Measurements from ENCODE around the gene SOX6.

SOX6 gene

GRCh38 chr11:16111690-16112089 is 244.7 kb downstream of the SOX6 start:
- no peak for ATAC-seq (replicated peaks; ENCODE audit: extremely low read depth, poor library complexity, severe bottlenecking)
- Mint-ChIP-seq H3K27me3 (no peaks in the 10 kb centered on the region), H3K36me3 (ENCODE audit: insufficient read depth) (peaks cover 1% of the 10 kb centered on the region), H3K4me1 (no peaks in the 10 kb centered on the region), H3K4me3 (no peak overlapping the region), H3K27ac (ENCODE audit: low read depth) (no peak overlapping the region), H3K9me3 (peaks cover 5% of the 10 kb centered on the region)
- no peak for DNase-seq (ENCODE audit: low spot score in 2 of 2)

DNA sequence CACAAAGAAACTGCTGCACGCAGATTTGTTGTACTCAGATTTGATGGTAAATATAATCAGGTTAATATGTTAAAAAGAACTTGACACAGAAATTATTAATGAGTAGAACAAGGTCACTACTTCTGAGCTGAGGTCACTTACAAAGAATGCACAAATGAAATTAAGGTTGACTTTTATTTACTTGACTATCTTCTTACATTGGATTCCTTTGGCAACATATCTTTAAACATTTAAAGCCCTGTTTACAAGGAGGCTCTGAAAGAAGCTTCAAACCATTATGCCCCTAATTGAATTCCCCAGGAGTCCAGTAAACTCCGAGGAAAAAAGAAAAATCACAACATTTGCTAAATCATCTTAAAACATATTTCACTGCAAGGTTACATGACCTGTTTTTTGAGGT is 245.5 kb downstream of the SOX6 start:
- no peaks in the 10 kb centered on the region for H3K4me1 Mint-ChIP-seq
- no peaks in the 10 kb centered on the region for H3K27me3 Mint-ChIP-seq
- no peak for ATAC-seq (replicated peaks; ENCODE audit: extremely low read depth, poor library complexity, severe bottlenecking)
- no peak overlapping the region for H3K4me3 Mint-ChIP-seq
- H3K27ac Mint-ChIP-seq (ENCODE audit: low read depth) = no peak overlapping the region
- no peak for DNase-seq (ENCODE audit: low spot score in 2 of 2)
- H3K9me3 Mint-ChIP-seq = peaks cover 8% of the 10 kb centered on the region
- peaks cover 2% of the 10 kb centered on the region for H3K36me3 Mint-ChIP-seq (ENCODE audit: insufficient read depth)

DNA sequence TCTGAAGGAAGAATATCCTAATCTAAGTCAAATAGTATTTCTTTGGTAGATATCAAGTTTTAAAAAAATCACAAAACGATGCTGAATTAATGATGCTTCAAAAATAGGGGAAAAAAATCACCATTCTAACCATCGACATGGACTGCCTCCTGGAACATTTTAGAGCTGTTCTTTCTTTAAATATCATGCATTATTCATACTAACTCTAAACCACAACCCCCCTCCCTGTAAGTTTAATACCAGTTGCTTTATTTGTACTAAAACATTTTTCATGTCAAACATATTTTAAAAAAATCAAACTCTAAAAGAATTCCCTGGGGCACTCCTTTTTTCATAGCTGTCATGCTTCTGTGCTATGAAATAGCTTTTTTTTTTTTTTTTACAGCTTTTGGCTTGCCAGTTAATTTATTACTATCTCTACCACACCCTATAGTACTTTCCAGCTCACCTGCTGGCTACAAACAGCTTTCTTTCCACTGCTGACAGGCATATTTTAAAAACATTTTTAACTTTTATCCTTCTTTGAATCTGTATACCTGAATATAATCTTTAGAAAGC is 256.9 kb downstream of the SOX6 start:
- no peak overlapping the region for H3K4me3 Mint-ChIP-seq
- DNase-seq (ENCODE audit: low spot score in 2 of 2) (no peak), ATAC-seq (replicated peaks; ENCODE audit: extremely low read depth, poor library complexity, severe bottlenecking) (no peak)
- H3K4me1 Mint-ChIP-seq = no peaks in the 10 kb centered on the region
- H3K27ac Mint-ChIP-seq (ENCODE audit: low read depth) = no peak overlapping the region
- no peaks in the 10 kb centered on the region for H3K27me3 Mint-ChIP-seq
- H3K36me3 Mint-ChIP-seq (ENCODE audit: insufficient read depth) = no peaks in the 10 kb centered on the region
- peaks cover 18% of the 10 kb centered on the region for H3K9me3 Mint-ChIP-seq

DNA sequence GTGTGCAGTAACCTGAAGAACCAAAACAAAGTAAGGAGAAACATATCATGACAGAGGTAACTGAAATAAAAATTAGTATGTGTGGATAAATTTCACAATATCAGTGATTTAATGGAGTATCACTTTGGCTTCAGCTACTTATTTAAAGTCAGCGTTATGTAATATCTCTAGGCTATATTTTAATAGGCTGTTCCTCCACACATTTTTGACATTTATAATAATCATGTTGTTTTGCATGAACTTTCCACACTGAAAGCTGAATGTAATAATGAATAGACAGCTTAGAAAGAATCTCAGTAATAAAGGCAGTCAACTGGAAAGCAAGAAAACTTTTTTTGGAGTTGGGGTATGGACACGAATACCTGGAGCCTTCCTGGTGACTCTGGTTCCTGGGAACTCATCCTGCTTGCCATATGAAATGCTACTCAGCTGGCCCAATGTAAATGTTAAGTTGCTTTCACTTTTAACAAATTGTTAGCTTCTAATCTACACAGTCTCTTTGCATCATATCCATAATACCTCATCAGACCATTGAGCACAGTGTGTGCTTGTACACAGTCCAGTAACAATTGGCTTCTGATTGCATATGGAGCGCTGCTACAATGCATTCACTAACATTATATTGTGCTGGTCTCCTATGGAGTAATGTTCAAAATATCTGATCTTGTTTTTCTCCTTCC is 257.7 kb downstream of the SOX6 start:
- H3K27ac Mint-ChIP-seq (ENCODE audit: low read depth) = no peak overlapping the region
- no peaks in the 10 kb centered on the region for H3K4me1 Mint-ChIP-seq
- DNase-seq (ENCODE audit: low spot score in 2 of 2) (no peak), ATAC-seq (replicated peaks; ENCODE audit: extremely low read depth, poor library complexity, severe bottlenecking) (no peak)
- no peaks in the 10 kb centered on the region for H3K36me3 Mint-ChIP-seq (ENCODE audit: insufficient read depth)
- no peak overlapping the region for H3K4me3 Mint-ChIP-seq
- peaks cover 22% of the 10 kb centered on the region for H3K9me3 Mint-ChIP-seq
- H3K27me3 Mint-ChIP-seq = no peaks in the 10 kb centered on the region

GRCh38 chr11:16097543-16097942 is 258.8 kb downstream of the SOX6 start:
- Mint-ChIP-seq H3K36me3 (ENCODE audit: insufficient read depth) (no peaks in the 10 kb centered on the region), H3K9me3 (peaks cover 12% of the 10 kb centered on the region), H3K4me1 (no peaks in the 10 kb centered on the region), H3K27me3 (no peaks in the 10 kb centered on the region), H3K27ac (ENCODE audit: low read depth) (no peak overlapping the region), H3K4me3 (no peak overlapping the region)
- ATAC-seq (replicated peaks; ENCODE audit: extremely low read depth, poor library complexity, severe bottlenecking) = no peak
- DNase-seq (ENCODE audit: low spot score in 2 of 2) = no peak

DNA sequence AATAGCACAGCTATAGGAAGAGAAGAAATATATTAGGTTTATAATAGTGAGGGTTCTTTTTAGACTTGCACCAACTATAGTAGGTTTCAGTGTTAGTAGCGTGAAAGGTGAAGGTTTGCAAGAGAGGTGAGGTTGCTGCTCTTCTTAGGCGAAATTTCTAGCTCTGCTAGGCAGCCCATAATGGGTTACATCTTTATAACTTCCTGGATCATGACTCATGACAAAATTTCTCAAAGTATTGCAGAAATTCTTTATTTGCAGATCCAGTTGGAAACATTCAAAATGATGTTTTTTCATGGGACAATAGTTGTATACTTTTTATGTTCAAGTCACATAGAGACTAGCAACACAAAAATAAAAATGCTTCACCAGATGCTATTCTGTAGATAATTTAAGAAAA is 260.0 kb downstream of the SOX6 start:
- ATAC-seq (replicated peaks; ENCODE audit: extremely low read depth, poor library complexity, severe bottlenecking) = no peak
- Mint-ChIP-seq H3K9me3 (peaks cover 11% of the 10 kb centered on the region), H3K4me1 (no peaks in the 10 kb centered on the region), H3K4me3 (no peak overlapping the region), H3K27ac (ENCODE audit: low read depth) (no peak overlapping the region), H3K36me3 (ENCODE audit: insufficient read depth) (no peaks in the 10 kb centered on the region), H3K27me3 (no peaks in the 10 kb centered on the region)
- no peak for DNase-seq (ENCODE audit: low spot score in 2 of 2)

DNA sequence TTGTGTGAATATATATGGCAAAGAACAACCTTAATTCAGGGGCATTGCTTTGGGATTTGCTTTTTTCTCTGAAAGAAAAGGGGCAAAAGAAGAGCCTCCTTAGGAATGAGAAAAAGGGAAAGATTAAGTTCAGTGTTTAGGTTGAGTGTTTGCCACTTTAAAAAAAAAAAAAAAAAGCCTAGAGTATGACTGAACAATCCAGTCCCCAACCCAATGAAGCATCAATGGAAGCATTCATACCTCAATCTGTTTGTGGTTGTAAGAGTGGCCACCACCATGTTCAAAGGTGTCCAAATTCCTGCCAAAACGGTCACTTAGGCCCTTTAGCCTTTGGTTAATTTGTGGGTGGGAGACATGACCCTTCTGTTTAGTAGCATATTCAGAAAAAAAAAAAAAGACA is 260.6 kb downstream of the SOX6 start:
- H3K27me3 Mint-ChIP-seq = no peaks in the 10 kb centered on the region
- H3K9me3 Mint-ChIP-seq = peaks cover 11% of the 10 kb centered on the region
- H3K4me3 Mint-ChIP-seq = no peak overlapping the region
- no peaks in the 10 kb centered on the region for H3K36me3 Mint-ChIP-seq (ENCODE audit: insufficient read depth)
- H3K4me1 Mint-ChIP-seq = no peaks in the 10 kb centered on the region
- DNase-seq (ENCODE audit: low spot score in 2 of 2) = no peak
- H3K27ac Mint-ChIP-seq (ENCODE audit: low read depth) = no peak overlapping the region
- no peak for ATAC-seq (replicated peaks; ENCODE audit: extremely low read depth, poor library complexity, severe bottlenecking)

GRCh38 chr11:16093889-16094653 is 262.3 kb downstream of the SOX6 start:
- ATAC-seq (replicated peaks; ENCODE audit: extremely low read depth, poor library complexity, severe bottlenecking) (no peak), DNase-seq (ENCODE audit: low spot score in 2 of 2) (no peak)
- Mint-ChIP-seq H3K4me3 (no peak overlapping the region), H3K9me3 (peaks cover 6% of the 10 kb centered on the region), H3K27ac (ENCODE audit: low read depth) (no peak overlapping the region), H3K27me3 (no peaks in the 10 kb centered on the region), H3K4me1 (no peaks in the 10 kb centered on the region), H3K36me3 (ENCODE audit: insufficient read depth) (no peaks in the 10 kb centered on the region)

DNA sequence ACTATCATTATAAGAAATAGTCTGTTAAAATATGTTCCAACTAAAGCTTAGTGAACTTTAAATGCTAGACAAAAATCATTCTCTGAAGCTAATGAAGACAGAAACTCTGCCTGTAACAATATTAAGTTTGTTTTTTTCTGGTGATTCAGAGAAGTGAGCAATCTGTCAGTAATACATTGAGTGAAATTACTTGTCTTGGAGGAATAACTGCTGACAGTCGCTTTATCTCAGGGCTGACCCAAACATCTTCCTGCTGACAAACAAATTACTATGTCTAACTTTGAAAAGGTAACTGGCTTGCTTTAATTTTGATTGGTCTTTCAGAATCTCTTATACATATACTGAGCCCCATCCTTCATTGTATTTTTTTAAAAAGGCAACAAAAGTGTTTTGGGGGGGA is 264.5 kb downstream of the SOX6 start:
- H3K36me3 Mint-ChIP-seq (ENCODE audit: insufficient read depth) = no peaks in the 10 kb centered on the region
- H3K4me1 Mint-ChIP-seq = no peaks in the 10 kb centered on the region
- H3K4me3 Mint-ChIP-seq = no peak overlapping the region
- H3K27me3 Mint-ChIP-seq = no peaks in the 10 kb centered on the region
- no peak for ATAC-seq (replicated peaks; ENCODE audit: extremely low read depth, poor library complexity, severe bottlenecking)
- no peak overlapping the region for H3K27ac Mint-ChIP-seq (ENCODE audit: low read depth)
- H3K9me3 Mint-ChIP-seq = peaks cover 11% of the 10 kb centered on the region
- DNase-seq (ENCODE audit: low spot score in 2 of 2) = no peak

DNA sequence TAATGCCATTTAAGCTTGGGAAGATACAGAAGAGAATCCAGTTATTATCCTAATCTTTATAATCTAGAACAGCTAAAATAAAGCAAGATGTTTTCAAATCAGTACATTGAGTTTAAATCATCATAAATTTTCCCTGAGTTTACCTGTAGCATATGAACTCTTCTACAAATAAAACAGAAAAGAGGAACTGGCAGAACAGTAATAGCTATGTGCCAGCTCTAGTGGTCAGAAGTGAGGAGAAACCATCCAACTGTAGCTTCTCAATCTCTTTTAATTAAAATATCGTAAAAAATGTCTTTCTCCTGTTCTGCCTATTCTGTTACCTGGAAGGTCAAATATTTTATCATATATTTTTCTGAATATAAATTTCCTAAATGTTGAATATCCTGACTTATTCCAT is 266.9 kb downstream of the SOX6 start:
- ATAC-seq (replicated peaks; ENCODE audit: extremely low read depth, poor library complexity, severe bottlenecking) = no peak
- no peaks in the 10 kb centered on the region for H3K4me1 Mint-ChIP-seq
- no peak for DNase-seq (ENCODE audit: low spot score in 2 of 2)

DNA sequence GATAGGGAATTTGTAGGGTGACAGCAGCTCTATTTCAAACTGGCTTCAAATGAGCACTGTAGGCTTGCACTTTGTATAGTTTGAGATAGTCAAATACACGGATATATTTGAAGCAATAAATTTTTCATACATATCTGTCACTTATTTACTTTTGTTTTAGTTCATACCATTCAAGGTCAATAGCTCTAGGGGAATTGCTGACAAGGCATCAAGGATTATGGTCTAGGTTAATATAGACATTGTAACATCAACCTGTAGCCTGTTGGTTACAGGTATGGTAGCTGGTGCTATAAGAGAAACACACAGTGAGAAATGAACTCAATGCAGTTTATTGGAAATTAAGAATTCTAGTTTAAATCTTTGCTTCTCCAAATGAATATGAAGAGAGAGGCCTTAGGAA is 267.6 kb downstream of the SOX6 start:
- ATAC-seq (replicated peaks; ENCODE audit: extremely low read depth, poor library complexity, severe bottlenecking) = no peak
- Mint-ChIP-seq H3K27me3 (no peaks in the 10 kb centered on the region), H3K9me3 (peaks cover 8% of the 10 kb centered on the region), H3K4me1 (no peaks in the 10 kb centered on the region), H3K4me3 (no peak overlapping the region), H3K36me3 (ENCODE audit: insufficient read depth) (no peaks in the 10 kb centered on the region), H3K27ac (ENCODE audit: low read depth) (no peak overlapping the region)
- DNase-seq (ENCODE audit: low spot score in 2 of 2) = no peak

More for the DNA sequence above, 266.9 kb downstream of the SOX6 start:
- Mint-ChIP-seq H3K27ac (ENCODE audit: low read depth) (no peak overlapping the region), H3K9me3 (peaks cover 11% of the 10 kb centered on the region), H3K27me3 (no peaks in the 10 kb centered on the region), H3K36me3 (ENCODE audit: insufficient read depth) (no peaks in the 10 kb centered on the region), H3K4me3 (no peak overlapping the region)

- no peak overlapping the region for H3K27ac Mint-ChIP-seq (ENCODE audit: low read depth)
- no peaks in the 10 kb centered on the region for H3K36me3 Mint-ChIP-seq (ENCODE audit: insufficient read depth)
- H3K4me1 Mint-ChIP-seq = no peaks in the 10 kb centered on the region
- H3K9me3 Mint-ChIP-seq = peaks cover 6% of the 10 kb centered on the region
- H3K27me3 Mint-ChIP-seq = no peaks in the 10 kb centered on the region
- DNase-seq (ENCODE audit: low spot score in 2 of 2) = no peak
- no peak for ATAC-seq (replicated peaks; ENCODE audit: extremely low read depth, poor library complexity, severe bottlenecking)
- H3K4me3 Mint-ChIP-seq = no peak overlapping the region
Measured at GRCh38 chr11:16087886-16088285, 268.5 kb downstream of the SOX6 start.

DNA sequence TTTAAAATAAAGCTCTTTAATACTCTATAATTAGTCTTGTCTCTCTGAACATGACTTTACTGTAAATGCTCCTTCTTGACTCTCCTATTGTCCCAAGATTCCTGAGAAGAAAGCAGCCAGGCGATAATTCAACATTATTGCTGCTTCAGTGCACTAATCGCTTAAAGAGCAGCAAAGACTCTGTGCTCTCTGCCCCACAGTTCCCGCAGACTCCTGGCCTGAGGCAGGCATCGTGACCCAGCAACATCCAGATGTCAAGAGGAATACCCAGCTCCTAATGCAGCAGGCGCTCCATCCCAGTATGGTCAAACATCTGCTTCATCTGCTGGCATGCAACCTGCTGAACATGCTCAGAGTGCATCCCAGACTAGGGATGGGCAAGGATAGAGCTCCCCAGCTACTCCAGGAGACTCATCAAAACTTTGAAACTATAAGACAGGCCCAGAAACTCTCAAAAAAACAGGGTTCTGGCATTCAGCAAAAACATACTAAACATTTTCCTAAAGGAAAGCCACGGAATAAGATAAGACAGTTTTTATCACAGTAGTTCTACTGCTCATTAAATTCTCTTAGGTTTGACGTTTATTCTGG is 270.0 kb downstream of the SOX6 start:
- H3K4me1 Mint-ChIP-seq = no peaks in the 10 kb centered on the region
- no peaks in the 10 kb centered on the region for H3K27me3 Mint-ChIP-seq
- H3K4me3 Mint-ChIP-seq = no peak overlapping the region
- DNase-seq (ENCODE audit: low spot score in 2 of 2) (no peak), ATAC-seq (replicated peaks; ENCODE audit: extremely low read depth, poor library complexity, severe bottlenecking) (no peak)
- no peaks in the 10 kb centered on the region for H3K36me3 Mint-ChIP-seq (ENCODE audit: insufficient read depth)
- H3K9me3 Mint-ChIP-seq = peaks cover 6% of the 10 kb centered on the region
- H3K27ac Mint-ChIP-seq (ENCODE audit: low read depth) = no peak overlapping the region
